Endothelial cell of umbilical vein (primary cell): Measurements from ENCODE around the gene CARS1. TPM values are rescaled to one million over a fixed set of nuclear protein-coding genes. Genes with fewer than 3 reads are reported as not detected.

Experiments used
- BruUV-seq: library from RNA; stranded (reverse); fragments of 400-500 nt; replicated peaks from 2 replicates; lab custom pipeline; 2021; lab: Mats Ljungman, UMichigan
- CTCF ChIA-PET: fragments of 300-600, 350-600 bp; sonication (Branson Sonifier 250); formaldehyde crosslinking; loops from one replicate; lab custom pipeline; 2021; ENCODE audit warnings: antibody characterized with exemption, inconsistent platforms; lab: Charles Lee
- POLR2A ChIA-PET: fragments of 300-600, 350-600 bp; sonication (Branson Sonifier 250); formaldehyde crosslinking; loops from one replicate; lab custom pipeline; 2021; ENCODE audit warnings: antibody characterized with exemption, inconsistent platforms; lab: Charles Lee
- DNase-seq: peaks from one replicate; pipeline ENCODE4 v3.0.0-alpha.2; 2011; ENCODE audit warnings: low read depth, low spot score
- FAIRE-seq: peaks from 2 replicates; lab custom pipeline; 2011; peaks lifted over from hg19 to GRCh38; lab: Jason Lieb, UNC
- H2AFZ ChIP-seq: 2 replicates; pipeline ENCODE4 v1.6.0; 2012; ENCODE audit warnings: low read depth, low read length, control low read depth, inconsistent platforms
- H3K27ac ChIP-seq: 2 replicates; pipeline ENCODE4 v1.5.1; 2011; ENCODE audit warnings: low read depth, mild to moderate bottlenecking, control low read depth, low read length, moderate library complexity; ENCODE audit not compliant: insufficient read depth
- H3K27me3 ChIP-seq, 2 experiments: 2 replicates each; pipeline versions ENCODE4 v1.6.0 to v1.6.1; 2011; ENCODE audit warnings: low read length in 2 of 2, mixed read lengths in 1 of 2; ENCODE audit not compliant: control insufficient read depth in 2 of 2, insufficient read depth in 2 of 2
- H3K36me3 ChIP-seq, 2 experiments: 2 replicates in 1 of 2; 3 replicates in 1 of 2; pipeline ENCODE4 v1.5.1; 2011; ENCODE audit warnings: low read length in 2 of 2, mild to moderate bottlenecking in 1 of 2, moderate library complexity in 1 of 2; ENCODE audit not compliant: control insufficient read depth in 2 of 2, insufficient read depth in 2 of 2; ENCODE audit errors: extremely low read depth in 1 of 2
- H3K4me1 ChIP-seq: 3 replicates; pipeline ENCODE4 v1.5.1; 2011; ENCODE audit warnings: mild to moderate bottlenecking, low read length; ENCODE audit not compliant: control insufficient read depth, insufficient read depth; ENCODE audit errors: extremely low read depth
- H3K4me2 ChIP-seq: 2 replicates; pipeline ENCODE4 v1.6.1; 2011; ENCODE audit warnings: low read length, control low read depth, mixed read lengths; ENCODE audit not compliant: insufficient read depth
- H3K4me3 ChIP-seq, 3 experiments: fragments of 200-600 bp in 1 of 3; sonication (generic), shearing (Covaris generic) in 1 of 3; replicated peaks in 1 of 3; 2 replicates each; pipeline ENCODE4 v1.5.1; 2011 to 2016; ENCODE audit warnings: control low read depth in 3 of 3, low read length in 3 of 3, mild to moderate bottlenecking in 2 of 3, inconsistent platforms in 1 of 3, low read depth in 1 of 3, moderate library complexity in 1 of 3; ENCODE audit not compliant: insufficient read depth in 1 of 3
- H3K79me2 ChIP-seq: 2 replicates; pipeline ENCODE4 v1.6.0; 2012; ENCODE audit warnings: low read length, inconsistent platforms; ENCODE audit not compliant: control insufficient read depth, insufficient read depth
- H3K9ac ChIP-seq: replicated peaks from 2 replicates; pipeline ENCODE3; 2011; ENCODE audit warnings: low read length, control low read depth; ENCODE audit not compliant: insufficient read depth; ENCODE audit errors: extremely low read depth
- H3K9me1 ChIP-seq: replicated peaks from 3 replicates; pipeline ENCODE4 v1.6.0; 2011; ENCODE audit warnings: mild to moderate bottlenecking, low read length; ENCODE audit not compliant: control insufficient read depth, insufficient read depth; ENCODE audit errors: extremely low read depth
- H3K9me3 ChIP-seq: replicated peaks from 2 replicates; pipeline ENCODE4 v1.5.1; 2012; ENCODE audit warnings: low read length, inconsistent platforms; ENCODE audit not compliant: control insufficient read depth, insufficient read depth
- H4K20me1 ChIP-seq: replicated peaks from 2 replicates; pipeline ENCODE3; 2011; ENCODE audit warnings: mild to moderate bottlenecking, low read length; ENCODE audit not compliant: control insufficient read depth, insufficient read depth; ENCODE audit errors: extremely low read depth
- CTCF ChIP-seq, 2 donors: IDR thresholded peaks; 1 replicate in 1 of 2; 2 replicates in 1 of 2; pipeline ENCODE4 v1.5.1; 2011; ENCODE audit warnings: low read length in 2 of 2, mild to moderate bottlenecking in 2 of 2, moderate library complexity in 2 of 2, control low read depth in 1 of 2, inconsistent platforms in 1 of 2, low read depth in 1 of 2; ENCODE audit not compliant: insufficient read depth in 1 of 2; ENCODE audit errors: extremely low read depth in 1 of 2
- FOS ChIP-seq: IDR thresholded peaks from 2 replicates; pipeline ENCODE4 v1.6.1; 2011; ENCODE audit warnings: mild to moderate bottlenecking, low read length, moderate library complexity, borderline replicate concordance; ENCODE audit not compliant: insufficient read depth
- MAX ChIP-seq: IDR thresholded peaks from 2 replicates; pipeline ENCODE4 v1.6.1; 2011; ENCODE audit not compliant: insufficient read depth, insufficient read length
- MYC ChIP-seq: IDR thresholded peaks from one replicate; pipeline ENCODE4 v1.6.1; 2011; ENCODE audit warnings: mild to moderate bottlenecking, low read depth, low read length
- dilution Hi-C: fragments of 300-500 bp; cut with MboI; formaldehyde crosslinking; loops from one replicate; pipeline ENCODE4 v1.15.0; 2019; ENCODE audit warnings: low sequenced_read_pairs; ENCODE audit not compliant: extremely low pct_ligation_motif_present
- intact Hi-C: fragments of 100-400 bp; cut with micrococcal nuclease; formaldehyde crosslinking; loops from one replicate; pipeline ENCODE4 v1.10.0; 2022
- polyA plus RNA-seq, 4 experiments: library from polyadenylated mRNA; depleted of rRNA in 3 of 4; stranded (reverse) in 3 of 4; unstranded in 1 of 4; fragments of >200 nt; gene quantifications; 2 replicates each; pipeline versions ENCODE4 v1.2.1 to v1.2.3, GENCODE V29; 2011 to 2012; ENCODE audit warnings: missing spikeins in 1 of 4
- total RNA-seq: library from RNA; stranded (reverse); gene quantifications from 2 replicates; pipeline ENCODE4 v1.2.3, GENCODE V29; 2021

Gene CARS1
- total and polyA plus RNA-seq, 2 donors (not counting 3 experiments of a cell fraction or from before 2014, with no cell fraction given) = 43.5 to 66.2 TPM

- Histone ChIP-seq H4K20me1 (no peaks in the 10 kb centered on the region), H2AFZ (no peak overlapping the region), H3K4me2 (no peak overlapping the region), H3K36me3 (peaks cover 23% of the 10 kb centered on the region in 2 experiments), H3K4me1 (no peaks in the 10 kb centered on the region), H3K79me2 (peaks cover 55% of the 10 kb centered on the region), H3K4me3 (no peak overlapping the region), H3K9ac (no peak overlapping the region), H3K9me1 (no peaks in the 10 kb centered on the region), H3K27ac (no peak overlapping the region), H3K27me3 (no peaks in the 10 kb centered on the region), H3K9me3 (no peaks in the 10 kb centered on the region)
- CTCF ChIA-PET = interaction anchor here (1.4 to 2.0 kb wide), 6 partner anchors 11 to 444 kb away, joined by 3 to 15 read pairs (median 6); no protein-coding TSS in a partner anchor
- no peak for FAIRE-seq
- POLR2A ChIA-PET = no interaction called here
- intact Hi-C loops (loop anchor here (5.0 kb wide), 1 partner anchor 46 kb away; no protein-coding TSS in a partner anchor), dilution Hi-C loops (no loop called here)
- DNase-seq = no peak
- TF ChIP-seq MAX (no peak), FOS (no peak), MYC (no peak), CTCF (IDR thresholded peaks at IDR 0.05; ENCODE audit: extremely low read depth in 1 of 2, insufficient read depth in 1 of 2, low read depth in 1 of 2, low read length in 2 of 2) (no peak)
- no TSS peak for BruUV-seq
These were observed 80.7 kb downstream of the CARS1 start for GRCh38 chr11:2976294-2977063.
